Stimulated activated CD8-positive, alpha-beta memory T cell treated with anti-CD3 and anti-CD28 coated beads, Interleukin-4, amount 100 ng/mL, for 4 hours (primary cell): Measurements from ENCODE around the gene CSNK1A1.
"Not testable (repeated sequence)": the region's sequence is repeated elsewhere in the genome, so short reads cannot be mapped to it uniquely, and the experiment has no call there.

Experiments used
- DNase-seq, 2 donors: peaks; one replicate each; pipeline ENCODE4 v3.0.0-alpha.2; 2020; ENCODE audit warnings: low read depth in 2 of 2, low spot score in 1 of 2

The CSNK1A1 gene

DNA sequence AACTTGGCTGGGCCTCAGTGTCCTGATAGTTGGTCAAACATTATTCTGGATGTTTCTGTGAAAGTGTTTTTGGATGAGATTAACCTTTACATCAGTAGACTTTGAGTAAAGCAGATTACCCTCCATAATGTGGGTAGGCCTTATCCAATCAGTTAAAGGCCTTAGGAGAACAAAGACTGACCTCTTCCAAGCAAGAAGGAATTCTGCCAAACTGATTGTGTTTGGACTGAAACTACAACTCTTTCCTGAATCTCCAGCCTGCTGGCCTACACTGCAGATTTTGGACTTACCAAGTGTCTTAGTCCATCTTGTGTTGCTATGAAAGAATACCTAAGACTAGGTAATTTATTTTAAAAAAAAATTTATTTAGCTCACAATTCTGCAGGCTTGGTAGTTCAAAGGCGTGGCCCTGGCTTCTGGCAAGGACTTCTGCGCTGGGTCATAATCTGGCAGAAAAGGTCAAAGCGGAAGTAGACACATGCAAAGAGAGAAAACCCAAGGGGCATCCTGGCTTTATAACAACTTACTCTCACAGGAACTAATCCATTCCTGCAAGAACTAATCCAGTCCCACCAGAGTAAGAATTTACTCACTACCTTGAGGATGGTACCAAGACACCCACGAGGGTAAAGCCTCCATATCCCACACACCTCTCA is 21.5 kb upstream of the CSNK1A1 start:
- no peak for DNase-seq

- DNase-seq = no peak
Measured at GRCh38 chr5:149572170-149572569, 20.9 kb upstream of the CSNK1A1 start.

DNA sequence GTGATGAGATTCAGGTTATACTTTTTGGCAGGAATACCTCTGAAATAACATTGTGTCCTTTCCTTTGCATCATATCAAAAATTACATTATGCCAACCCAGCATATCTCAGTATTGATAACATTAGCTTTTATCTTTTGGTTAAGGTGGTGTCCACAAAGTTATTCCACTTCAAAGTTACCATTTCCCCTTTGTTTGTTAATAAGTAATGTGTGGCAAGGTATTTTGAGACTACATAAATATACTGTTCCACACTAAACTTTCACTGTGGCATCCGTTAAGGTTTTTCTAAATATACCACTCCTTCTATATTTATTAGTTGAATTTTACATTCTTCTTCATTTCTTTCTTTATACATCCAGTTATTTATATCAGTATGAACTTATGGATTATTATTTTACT is 16.0 kb upstream of the CSNK1A1 start:
- no peak for DNase-seq

DNA sequence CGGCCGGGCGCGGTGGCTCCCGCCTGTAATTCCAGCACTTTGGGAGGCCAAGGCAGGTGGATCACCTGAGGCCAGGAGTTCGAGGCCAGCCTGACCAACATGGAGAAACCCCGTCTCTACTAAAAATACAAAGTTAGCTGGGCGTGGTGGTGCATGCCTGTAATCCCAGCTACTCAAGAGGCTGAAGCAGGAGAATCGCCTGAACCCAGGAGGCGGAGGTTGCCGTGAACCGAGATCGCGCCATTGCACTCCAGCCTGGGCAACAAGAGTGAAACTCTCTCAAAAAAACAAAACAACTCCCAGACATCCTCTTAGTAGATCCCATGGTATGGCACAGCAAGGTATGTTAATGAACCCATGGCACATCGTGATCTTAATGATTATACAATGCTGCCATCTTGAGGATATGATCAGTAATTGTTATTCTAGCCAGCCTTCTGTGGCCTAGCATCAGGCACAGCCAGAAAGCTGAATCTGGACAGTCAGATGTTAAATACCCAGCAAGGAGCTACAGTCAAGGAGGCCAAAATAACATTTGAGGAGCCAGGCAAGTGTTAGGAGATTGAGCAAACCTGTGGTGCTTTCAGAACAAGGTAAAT is 13.4 kb upstream of the CSNK1A1 start:
- not testable (repeated sequence) for DNase-seq

DNA sequence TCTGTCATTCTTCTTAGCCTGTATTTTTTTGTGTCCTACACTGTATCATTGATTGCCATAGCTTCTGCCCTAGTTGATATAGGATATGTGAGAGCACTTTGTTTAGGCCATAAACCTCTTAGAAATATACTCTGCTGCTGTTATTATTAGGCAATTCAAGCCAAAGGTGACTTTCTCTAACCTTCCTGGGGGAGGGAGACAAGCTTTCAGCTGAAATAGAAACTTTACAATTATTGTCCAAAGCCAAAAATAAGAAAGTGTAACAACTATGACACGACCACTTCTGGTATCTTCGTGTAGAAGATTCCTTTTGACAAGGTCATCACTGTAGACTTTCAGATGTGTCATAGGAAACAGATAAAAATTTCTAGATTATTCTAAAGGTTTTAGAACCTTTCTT is 12.2 kb upstream of the CSNK1A1 start:
- no peak for DNase-seq

DNA sequence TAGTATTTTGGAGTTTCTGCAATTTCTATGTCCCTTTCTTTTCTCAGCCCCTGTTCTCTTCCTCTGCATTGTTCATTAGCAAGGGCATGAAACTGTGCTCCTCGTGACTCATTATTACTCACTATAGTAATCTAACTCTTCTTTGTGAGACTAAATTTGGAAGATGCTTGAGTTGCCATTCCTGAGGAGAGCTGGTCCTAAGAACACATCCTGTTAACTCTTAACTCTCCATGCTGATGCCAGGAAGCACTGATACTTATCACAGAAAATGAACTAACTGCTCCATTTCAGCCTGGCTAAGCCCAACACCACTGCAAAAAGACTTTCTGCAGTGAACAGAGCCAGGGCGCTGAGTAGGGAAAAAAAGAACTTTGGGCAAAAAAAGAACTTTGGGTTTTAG is 10.6 kb upstream of the CSNK1A1 start:
- no peak for DNase-seq

GRCh38 chr5:149559706-149560105 is 8.5 kb upstream of the CSNK1A1 start:
- DNase-seq = no peak

DNA sequence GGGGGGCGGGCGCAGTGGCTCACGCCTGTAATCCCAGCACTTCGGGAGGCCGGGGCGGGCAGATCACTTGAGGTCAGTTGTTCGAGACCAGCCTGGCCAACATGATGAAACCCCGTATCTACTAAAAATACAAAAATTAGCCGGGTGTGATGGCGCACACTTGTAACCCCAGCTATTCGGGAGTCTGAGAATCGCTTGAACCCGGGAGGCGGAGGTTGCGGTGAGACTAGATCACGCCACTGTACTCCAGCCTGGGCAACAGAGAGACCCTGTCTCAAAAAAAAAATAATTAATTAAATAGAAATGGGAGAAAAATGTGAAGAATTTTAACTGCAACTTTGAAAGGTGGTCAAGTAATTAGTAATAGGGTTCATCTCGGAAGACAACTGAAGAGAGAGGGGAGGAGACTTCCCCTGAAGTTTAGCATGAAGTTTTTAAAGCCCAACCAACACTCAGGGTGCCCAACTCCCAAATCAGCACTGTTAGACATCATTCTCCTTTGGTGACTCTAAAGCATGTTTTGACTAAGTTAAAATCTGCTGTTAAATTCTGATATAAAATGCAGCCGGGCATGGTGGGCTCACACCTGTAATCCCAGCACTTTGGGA is 1.4 kb upstream of the CSNK1A1 start:
- no peak for DNase-seq

DNA sequence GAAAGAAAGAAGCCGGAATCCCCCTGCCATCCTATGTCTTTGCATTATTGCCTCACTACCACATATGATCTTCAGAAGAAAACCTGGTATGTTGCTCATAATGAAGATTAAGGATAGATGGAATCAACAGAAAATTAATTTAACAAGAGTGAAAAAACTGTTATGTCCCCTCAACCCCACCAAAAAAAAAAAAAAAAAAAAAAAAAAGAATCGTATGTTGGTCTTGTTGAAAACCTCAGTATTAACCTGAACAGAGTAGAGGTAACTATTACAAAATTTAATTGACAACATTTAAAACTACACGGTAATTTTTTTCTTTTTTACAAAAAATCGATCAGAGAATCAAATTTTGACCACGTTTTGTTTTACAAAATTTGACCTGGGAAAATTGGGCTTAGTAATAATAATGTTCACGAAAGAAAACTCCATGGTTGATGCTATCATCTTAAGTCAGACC is 827 bp upstream of the CSNK1A1 start:
- no peak for DNase-seq

- no peak for DNase-seq
Measured at GRCh38 chr5:149550594-149551226, 529 bp downstream of the CSNK1A1 start.

DNA sequence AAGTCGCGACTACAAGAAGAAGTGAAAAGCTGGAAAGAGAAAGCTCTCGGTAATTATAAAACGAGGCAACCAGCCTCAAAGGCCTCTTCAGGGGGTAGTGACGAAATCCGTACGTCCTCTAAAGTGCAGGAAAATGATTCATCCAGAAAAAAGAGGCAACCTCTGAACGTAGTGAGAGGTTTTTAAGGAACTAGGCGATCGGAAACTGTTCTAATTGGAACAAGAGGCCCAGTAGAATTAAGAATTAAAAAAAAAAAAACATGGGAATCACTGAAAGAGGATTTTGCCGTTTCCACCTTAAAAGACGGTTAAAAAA is 1.0 kb downstream of the CSNK1A1 start:
- DNase-seq = no peak

DNA sequence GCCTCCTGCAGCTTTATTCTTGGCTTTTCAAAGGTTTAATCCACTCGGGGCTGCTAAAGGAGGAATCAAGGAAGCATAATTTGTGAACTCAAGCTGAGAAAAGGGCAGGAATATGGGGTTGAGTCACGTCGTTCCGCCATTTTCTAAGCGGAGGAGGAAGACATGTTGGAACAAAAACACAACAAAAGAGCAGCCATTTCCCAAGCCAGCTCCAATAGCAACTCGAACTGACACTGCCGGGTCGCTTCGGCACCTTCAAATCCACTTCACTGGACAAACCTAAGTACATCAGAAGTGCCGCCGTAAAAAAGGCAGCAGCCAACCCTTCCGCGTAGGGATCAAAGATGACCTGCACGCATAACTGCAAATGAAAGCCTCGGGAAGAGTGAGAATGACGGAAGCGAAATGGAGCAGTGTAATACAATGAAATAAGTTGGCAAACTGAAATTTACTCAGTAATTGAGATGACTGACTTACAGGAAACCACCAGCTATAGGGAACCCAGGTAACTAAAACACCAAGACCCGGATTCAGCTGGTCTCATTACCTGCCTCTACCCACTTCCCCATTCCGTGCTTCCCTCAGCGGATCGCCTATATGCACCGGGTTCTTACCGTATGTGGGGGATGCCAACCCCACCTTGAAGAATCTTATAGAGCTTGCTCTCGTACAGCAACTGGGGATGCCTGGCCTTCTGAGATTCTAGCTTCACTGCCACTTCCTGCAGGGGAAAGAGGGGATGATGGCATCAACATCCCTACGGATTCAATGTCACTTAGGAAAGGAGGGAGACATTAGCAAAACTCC is 1.6 kb downstream of the CSNK1A1 start:
- DNase-seq = no peak

GRCh38 chr5:149546974-149547373 is 4.3 kb downstream of the CSNK1A1 start:
- no peak for DNase-seq

DNA sequence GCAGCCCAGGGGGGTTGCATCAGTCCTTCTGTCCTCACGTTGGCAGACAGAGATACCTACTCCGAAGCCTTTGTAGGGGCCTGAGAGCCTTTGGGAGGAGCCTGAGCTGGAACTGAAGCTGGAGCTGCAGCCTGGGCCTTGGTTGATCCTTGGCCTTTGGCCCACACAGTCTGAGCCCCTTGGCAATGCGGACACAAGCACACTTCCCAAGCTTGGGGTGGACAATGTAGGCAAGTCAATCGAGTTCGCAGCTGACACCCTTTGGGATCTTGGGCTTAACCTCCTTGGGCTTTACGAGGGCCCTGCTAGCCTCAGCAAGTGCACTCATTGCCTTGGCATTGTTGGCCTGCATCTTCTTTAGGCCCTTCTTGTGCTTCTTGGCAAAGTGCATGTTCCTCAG is 5.9 kb downstream of the CSNK1A1 start:
- DNase-seq = no peak

DNA sequence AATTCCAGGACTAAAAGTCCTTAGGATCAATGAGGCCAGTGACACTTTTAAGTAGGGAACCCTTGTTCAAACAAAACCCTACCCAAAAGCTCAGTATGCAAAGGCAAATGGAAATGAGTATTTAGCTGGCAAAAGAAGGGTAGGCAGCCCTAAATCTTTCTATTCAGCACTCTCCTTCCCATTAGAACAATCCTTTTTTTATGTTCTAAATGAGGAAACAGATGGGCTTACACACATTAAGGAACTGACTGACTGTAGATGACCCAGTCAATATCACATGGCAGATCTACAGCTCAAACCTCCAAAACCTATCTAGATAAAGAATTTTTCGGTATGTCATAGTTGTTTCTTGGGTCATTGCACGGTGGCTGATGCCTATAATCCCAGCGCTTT is 7.2 kb downstream of the CSNK1A1 start:
- no peak for DNase-seq

GRCh38 chr5:149543361-149544027 is 7.7 kb downstream of the CSNK1A1 start:
- DNase-seq = no peak

DNA sequence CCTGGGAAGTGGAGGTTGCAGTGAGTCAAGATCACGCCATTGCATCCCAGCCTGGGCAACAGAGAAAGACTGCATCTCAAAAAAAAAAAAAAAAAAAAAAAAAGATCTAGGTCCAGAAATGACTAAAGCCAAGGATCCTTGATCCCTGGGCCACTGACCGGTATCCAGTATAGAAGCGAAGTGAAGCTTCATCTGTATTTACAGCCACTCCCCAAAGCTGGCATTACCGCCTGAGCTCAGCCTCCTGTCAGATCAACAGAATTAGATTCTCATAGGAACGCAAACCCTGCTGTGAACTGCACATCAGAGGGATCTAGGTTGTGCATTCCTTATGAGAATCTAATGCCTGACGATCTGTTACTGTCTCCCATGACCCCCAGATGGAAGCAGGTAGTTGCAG is 9.3 kb downstream of the CSNK1A1 start:
- no peak for DNase-seq

- no peak for DNase-seq
Measured at GRCh38 chr5:149540089-149540488, 11.2 kb downstream of the CSNK1A1 start.

- DNase-seq = no peak
Measured at GRCh38 chr5:149537374-149537975, 13.8 kb downstream of the CSNK1A1 start.

GRCh38 chr5:149535787-149536186 is 15.5 kb downstream of the CSNK1A1 start:
- DNase-seq = not testable (repeated sequence)

DNA sequence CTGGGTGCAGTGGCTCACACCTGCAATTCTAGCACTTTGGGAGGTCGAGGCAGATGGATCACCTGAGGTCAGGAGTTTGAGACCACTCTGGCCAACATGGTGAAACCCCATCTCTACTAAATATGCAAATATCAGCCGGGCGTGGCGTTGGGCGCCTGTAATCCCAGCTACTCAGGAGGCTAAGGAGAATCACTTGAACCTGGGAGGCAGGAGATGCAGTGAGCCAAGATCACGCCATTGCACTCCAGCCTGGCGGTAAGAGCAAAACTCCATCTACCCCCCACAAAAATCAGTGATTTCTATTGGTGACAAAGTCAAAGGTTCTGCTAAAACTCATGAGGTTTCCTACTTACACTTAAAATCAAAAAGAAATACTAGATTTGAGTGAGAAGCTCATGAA is 18.8 kb downstream of the CSNK1A1 start:
- DNase-seq = no peak
